Mesenchymal stem cell (in vitro differentiated cells and primary cell): ENCODE measurements around the gene ITIH3.

Source experiments
- DNase-seq: peaks from one replicate; pipeline ENCODE4 v3.0.0-alpha.2; 2013
- H2AFZ ChIP-seq: one replicate; pipeline ENCODE4 v1.6.1; 2013; ENCODE audit warnings: low read depth, mild to moderate bottlenecking, control low read depth, inconsistent platforms, low read length, moderate library complexity
- H2AK5ac ChIP-seq: 2 replicates; pipeline ENCODE4 v1.6.1; 2013; ENCODE audit warnings: low read length, moderate library complexity, mild to moderate bottlenecking, inconsistent platforms; ENCODE audit not compliant: severe bottlenecking
- H2BK120ac ChIP-seq: one replicate; pipeline ENCODE4 v1.6.1; 2013; ENCODE audit warnings: low read depth, mild to moderate bottlenecking, inconsistent platforms, low read length, moderate library complexity
- H2BK12ac ChIP-seq, 2 experiments: one replicate each; pipeline ENCODE4 v1.6.1; 2013; ENCODE audit warnings: inconsistent platforms in 2 of 2, low read length in 2 of 2, mild to moderate bottlenecking in 2 of 2, moderate library complexity in 2 of 2, control low read depth in 1 of 2
- H2BK15ac ChIP-seq: one replicate; pipeline ENCODE4 v1.6.1; 2013; ENCODE audit warnings: mild to moderate bottlenecking, low read depth, inconsistent platforms; ENCODE audit not compliant: poor library complexity, severe bottlenecking
- H2BK5ac ChIP-seq: 2 replicates; pipeline ENCODE4 v1.6.1; 2013; ENCODE audit warnings: low read depth, mild to moderate bottlenecking, low read length, control low read depth, inconsistent platforms; ENCODE audit not compliant: poor library complexity, severe bottlenecking
- H3K14ac ChIP-seq, 2 experiments: one replicate each; pipeline ENCODE4 v1.6.1; 2013; ENCODE audit warnings: inconsistent platforms in 2 of 2, low read length in 2 of 2, control low read depth in 1 of 2, mild to moderate bottlenecking in 1 of 2, moderate library complexity in 1 of 2
- H3K18ac ChIP-seq, 2 experiments: one replicate each; pipeline ENCODE4 v1.6.1; 2013; ENCODE audit warnings: inconsistent platforms in 2 of 2, low read length in 2 of 2, control low read depth in 1 of 2, low read depth in 1 of 2, mild to moderate bottlenecking in 1 of 2
- H3K23ac ChIP-seq, 2 experiments: one replicate each; pipeline ENCODE4 v1.6.1; 2013; ENCODE audit warnings: inconsistent platforms in 2 of 2, low read length in 2 of 2, mild to moderate bottlenecking in 2 of 2, moderate library complexity in 2 of 2, control low read depth in 1 of 2
- H3K27ac ChIP-seq: 2 replicates; pipeline ENCODE4 v1.5.1; 2013; ENCODE audit warnings: mild to moderate bottlenecking, moderate library complexity, low read length, control low read depth, inconsistent platforms; ENCODE audit not compliant: poor library complexity, severe bottlenecking
- H3K27me3 ChIP-seq, 2 experiments: 2 replicates each; pipeline versions ENCODE4 v1.6.1 to v1.7.0; 2013; ENCODE audit warnings: low read length in 2 of 2, mild to moderate bottlenecking in 2 of 2, moderate library complexity in 2 of 2, control low read depth in 1 of 2, inconsistent platforms in 1 of 2; ENCODE audit not compliant: control insufficient read depth in 1 of 2, insufficient read depth in 1 of 2
- H3K36me3 ChIP-seq, 2 experiments: 2 replicates each; pipeline versions ENCODE4 v1.6.1 to v1.7.0; 2013; ENCODE audit warnings: low read length in 2 of 2, control low read depth in 1 of 2, inconsistent platforms in 1 of 2, low read depth in 1 of 2, mild to moderate bottlenecking in 1 of 2; ENCODE audit not compliant: insufficient read depth in 2 of 2, control insufficient read depth in 1 of 2
- H3K4ac ChIP-seq, 2 experiments: one replicate each; pipeline ENCODE4 v1.6.1; 2013; ENCODE audit warnings: inconsistent platforms in 2 of 2, low read length in 2 of 2, mild to moderate bottlenecking in 2 of 2, moderate library complexity in 2 of 2, control low read depth in 1 of 2, low read depth in 1 of 2
- H3K4me1 ChIP-seq: 2 replicates; pipeline ENCODE4 v1.6.1; 2013; ENCODE audit warnings: low read depth, low read length, control low read depth; ENCODE audit not compliant: control insufficient read depth, insufficient read depth
- H3K4me2 ChIP-seq: 2 replicates; pipeline ENCODE4 v1.6.1; 2013; ENCODE audit warnings: low read length, mild to moderate bottlenecking, inconsistent platforms; ENCODE audit not compliant: poor library complexity, severe bottlenecking
- H3K4me3 ChIP-seq, 2 experiments: 2 replicates each; pipeline versions ENCODE4 v1.5.1 to v1.7.0; 2013; ENCODE audit warnings: low read length in 2 of 2, mild to moderate bottlenecking in 2 of 2, control low read depth in 1 of 2, low read depth in 1 of 2; ENCODE audit not compliant: insufficient read depth in 1 of 2
- H3K79me1 ChIP-seq: replicated peaks from 2 replicates; pipeline ENCODE4 v1.6.1; 2013; ENCODE audit warnings: mild to moderate bottlenecking, control low read depth, low read length, inconsistent platforms; ENCODE audit not compliant: poor library complexity, severe bottlenecking
- H3K9ac ChIP-seq: 2 replicates; pipeline ENCODE4 v1.7.0; 2013; ENCODE audit warnings: mild to moderate bottlenecking, low read length, moderate library complexity
- H3K9me3 ChIP-seq: 2 replicates; pipeline ENCODE4 v1.7.0; 2013; ENCODE audit warnings: mild to moderate bottlenecking, low read length; ENCODE audit not compliant: control insufficient read depth
- H4K8ac ChIP-seq: one replicate; pipeline ENCODE4 v1.6.1; 2013; ENCODE audit warnings: inconsistent platforms, mild to moderate bottlenecking, low read length, moderate library complexity
- H4K91ac ChIP-seq: one replicate; pipeline ENCODE4 v1.6.1; 2013; ENCODE audit warnings: mild to moderate bottlenecking, low read length, inconsistent platforms
- WGBS: methylation state at CpG from one replicate; pipeline ENCODE4 v1.1.7; 2013; ENCODE audit warnings: mixed read lengths; 5-methylcytosine and 5-hydroxymethylcytosine counted together

The ITIH3 gene

DNA sequence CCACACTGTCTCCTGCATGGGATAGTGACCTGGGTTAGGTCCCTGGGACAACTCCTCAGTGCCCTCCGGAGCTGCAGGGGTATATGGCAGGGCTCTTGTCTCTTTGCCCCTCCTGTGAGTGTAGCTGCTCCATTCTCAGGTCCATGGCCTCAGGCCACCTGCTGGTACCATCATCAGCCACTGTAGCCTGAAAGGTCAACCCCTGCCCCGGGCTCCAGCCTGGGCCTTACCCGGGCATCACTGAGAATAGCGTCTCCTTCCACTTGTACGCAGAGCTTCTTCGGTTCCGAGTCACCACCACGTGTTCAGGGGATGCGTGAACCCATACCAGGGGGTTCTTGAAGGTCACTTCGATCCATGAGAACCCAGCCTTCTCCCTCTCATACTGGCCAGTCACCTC, 22.1 kb downstream of the ITIH3 start:
- Histone ChIP-seq H3K14ac (no peak overlapping the region), H3K23ac (no peak overlapping the region), H4K8ac (no peak overlapping the region), H3K4ac (no peak overlapping the region), H2BK120ac (no peak overlapping the region), H3K4me2 (no peak overlapping the region), H2AFZ (no peak overlapping the region), H2AK5ac (no peak overlapping the region), H3K4me1 (peaks cover 8% of the 10 kb centered on the region), H2BK5ac (no peak overlapping the region), H2BK12ac (no peak overlapping the region), H3K4me3 (no peak overlapping the region), H3K9ac (no peak overlapping the region), H3K9me3 (no peaks in the 10 kb centered on the region), H3K79me1 (no peaks in the 10 kb centered on the region), H4K91ac (no peak overlapping the region), H3K27me3 (peaks cover 5 to 9% of the 10 kb centered on the region in 2 experiments), H3K18ac (no peak overlapping the region), H3K36me3 (no peaks in the 10 kb centered on the region), H2BK15ac (no peak overlapping the region), H3K27ac (no peak overlapping the region)
- WGBS, result 85% methylated on average over 10 of the region's 10 CpGs
- DNase-seq, result no peak

DNA sequence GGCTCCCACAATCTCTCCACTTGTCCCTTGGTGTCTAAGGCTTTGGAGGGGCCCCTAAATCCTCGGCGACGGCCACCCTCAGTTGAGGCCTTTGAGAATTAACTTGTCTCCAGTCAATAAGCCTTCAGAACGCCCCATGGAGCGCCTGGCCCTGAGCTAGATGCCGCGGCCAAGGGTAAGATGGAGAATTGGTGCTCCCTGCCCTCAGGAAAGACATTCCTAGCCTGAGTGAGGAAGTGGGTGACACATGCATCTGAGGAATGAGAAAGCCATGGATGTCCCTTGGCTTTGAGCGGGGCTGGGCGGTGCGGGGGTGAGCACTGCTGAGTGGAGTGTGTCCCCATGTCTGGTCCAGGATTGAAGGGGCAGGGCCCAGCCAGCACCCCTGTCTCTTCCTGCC, 22.6 kb downstream of the ITIH3 start:
- H3K14ac ChIP-seq, result peak overlapping the region in 1 of 2 experiments; percentile 38
- H3K36me3 ChIP-seq, result no peaks in the 10 kb centered on the region
- no peak overlapping the region for H3K18ac ChIP-seq
- no peak overlapping the region for H3K4ac ChIP-seq
- no peak overlapping the region for H2AK5ac ChIP-seq
- no peak for DNase-seq
- H4K8ac ChIP-seq, result no peak overlapping the region
- no peaks in the 10 kb centered on the region for H3K9me3 ChIP-seq
- H3K4me3 ChIP-seq, result no peak overlapping the region
- no peak overlapping the region for H3K4me2 ChIP-seq
- H3K23ac ChIP-seq, result no peak overlapping the region
- no peak overlapping the region for H4K91ac ChIP-seq
- H3K79me1 ChIP-seq, result no peaks in the 10 kb centered on the region
- H3K27me3 ChIP-seq, result peaks cover 5 to 6% of the 10 kb centered on the region in 2 experiments
- H2BK120ac ChIP-seq, result no peak overlapping the region
- H2BK5ac ChIP-seq, result no peak overlapping the region
- H2BK15ac ChIP-seq, result no peak overlapping the region
- H3K4me1 ChIP-seq, result peaks cover 8% of the 10 kb centered on the region
- no peak overlapping the region for H3K27ac ChIP-seq
- H3K9ac ChIP-seq, result no peak overlapping the region
- H2BK12ac ChIP-seq, result no peak overlapping the region
- WGBS, result 94% methylated on average over 10 of the region's 10 CpGs
- no peak overlapping the region for H2AFZ ChIP-seq

DNA sequence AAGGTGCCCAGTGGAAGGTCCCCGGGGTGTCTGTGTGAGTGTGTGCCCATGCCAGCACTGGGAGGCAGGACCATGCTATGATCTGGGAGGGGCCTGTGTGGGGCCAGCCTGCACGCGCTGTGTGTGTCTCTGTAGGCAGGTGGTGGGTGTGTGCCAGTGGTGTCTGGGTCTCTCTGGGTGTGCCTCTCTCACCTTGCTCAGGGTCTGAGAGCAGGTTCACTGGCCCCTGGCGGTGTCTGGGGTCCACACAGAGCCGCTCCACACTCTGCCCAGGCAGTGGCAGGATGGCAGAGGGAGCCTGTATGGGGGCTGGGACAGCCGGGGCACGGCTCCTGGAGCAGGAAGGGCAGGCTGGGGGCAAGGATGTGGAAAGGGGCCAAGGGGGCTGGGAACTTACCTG, 23.3 kb downstream of the ITIH3 start:
- H3K36me3 ChIP-seq, result no peaks in the 10 kb centered on the region
- no peak overlapping the region for H2BK12ac ChIP-seq
- peaks cover 8% of the 10 kb centered on the region for H3K4me1 ChIP-seq
- no peak overlapping the region for H3K4ac ChIP-seq
- no peak overlapping the region for H4K8ac ChIP-seq
- H3K27ac ChIP-seq, result no peak overlapping the region
- no peak overlapping the region for H3K4me2 ChIP-seq
- H3K14ac ChIP-seq, result peak overlapping the region in 1 of 2 experiments; percentile 38
- H2BK120ac ChIP-seq, result no peak overlapping the region
- H3K79me1 ChIP-seq, result no peaks in the 10 kb centered on the region
- H3K9me3 ChIP-seq, result no peaks in the 10 kb centered on the region
- H3K9ac ChIP-seq, result no peak overlapping the region
- H2AFZ ChIP-seq, result no peak overlapping the region
- H3K4me3 ChIP-seq, result no peak overlapping the region
- H2BK15ac ChIP-seq, result no peak overlapping the region
- H4K91ac ChIP-seq, result no peak overlapping the region
- whole genome bisulfite sequencing, result 86% methylated on average over 7 of the region's 7 CpGs
- H2BK5ac ChIP-seq, result no peak overlapping the region
- no peak overlapping the region for H3K18ac ChIP-seq
- H2AK5ac ChIP-seq, result no peak overlapping the region
- peaks cover 5 to 6% of the 10 kb centered on the region in 2 experiments for H3K27me3 ChIP-seq
- H3K23ac ChIP-seq, result no peak overlapping the region
- no peak for DNase-seq

- Histone ChIP-seq H2BK120ac (no peak overlapping the region), H2AK5ac (no peak overlapping the region), H3K4me3 (no peak overlapping the region), H3K27ac (no peak overlapping the region), H2BK12ac (no peak overlapping the region), H4K91ac (no peak overlapping the region), H3K27me3 (peaks cover 0 to 4% of the 10 kb centered on the region in 2 experiments), H3K4me1 (peaks cover 8% of the 10 kb centered on the region), H3K18ac (no peak overlapping the region), H3K9ac (no peak overlapping the region), H3K79me1 (no peaks in the 10 kb centered on the region), H2BK15ac (no peak overlapping the region), H3K9me3 (no peaks in the 10 kb centered on the region), H3K36me3 (no peaks in the 10 kb centered on the region), H2BK5ac (no peak overlapping the region), H3K4ac (no peak overlapping the region), H3K23ac (no peak overlapping the region), H4K8ac (no peak overlapping the region), H3K4me2 (no peak overlapping the region), H3K14ac (no peak overlapping the region), H2AFZ (no peak overlapping the region)
- 90% methylated on average over 2 of the region's 2 CpGs for WGBS
- DNase-seq, result no peak
Observed at GRCh38 chr3:52819936-52820335, 25.3 kb downstream of the ITIH3 start.
